DOHH2 (cell line): ENCODE data around the gene CTAGE9.

Source experiments
- H3F3A ChIP-seq: fragments of 200-600 bp; sonication (generic), shearing (Covaris generic); 2 replicates; pipeline ENCODE4 v1.6.0; 2016; ENCODE audit warnings: antibody characterized with exemption, mild to moderate bottlenecking; ENCODE audit not compliant: control insufficient read depth, insufficient read depth
- H3K27ac ChIP-seq: fragments of 200-600 bp; sonication (generic); 2 replicates; pipeline ENCODE4 v1.5.1; 2014; ENCODE audit warnings: low read depth, mild to moderate bottlenecking, low read length, moderate library complexity
- H3K27me3 ChIP-seq: fragments of 200-600 bp; sonication (generic); 2 replicates; pipeline ENCODE4 v1.6.1; 2014; ENCODE audit warnings: mild to moderate bottlenecking, low read length, mixed read lengths; ENCODE audit not compliant: control insufficient read depth
- H3K36me3 ChIP-seq: fragments of 200-600 bp; sonication (generic); 2 replicates; pipeline ENCODE4 v1.6.1; 2014; ENCODE audit warnings: mild to moderate bottlenecking, low read length, moderate library complexity, mixed read lengths; ENCODE audit not compliant: control insufficient read depth
- H3K4me1 ChIP-seq: fragments of 200-600 bp; sonication (generic); 2 replicates; pipeline ENCODE4 v1.6.1; 2014; ENCODE audit warnings: mild to moderate bottlenecking, low read length, mixed read lengths; ENCODE audit not compliant: control insufficient read depth
- H3K4me2 ChIP-seq: fragments of 200-600 bp; sonication (generic); 2 replicates; pipeline ENCODE4 v1.6.0; 2014; ENCODE audit warnings: mild to moderate bottlenecking, low read length, moderate library complexity
- H3K4me3 ChIP-seq: fragments of 200-600 bp; sonication (generic); 2 replicates; pipeline ENCODE4 v1.5.1; 2014; ENCODE audit warnings: mild to moderate bottlenecking, low read length, mixed read lengths
- H3K79me2 ChIP-seq: fragments of 200-600 bp; sonication (generic); 2 replicates; pipeline ENCODE4 v1.6.1; 2014; ENCODE audit warnings: mild to moderate bottlenecking, low read length, mixed read lengths; ENCODE audit not compliant: control insufficient read depth
- H3K9me2 ChIP-seq: fragments of 200-600 bp; sonication (generic); replicated peaks from 2 replicates; pipeline ENCODE4 v1.6.1; 2014; ENCODE audit warnings: mild to moderate bottlenecking, low read length, mixed read lengths; ENCODE audit not compliant: control insufficient read depth
- H3K9me3 ChIP-seq: fragments of 200-600 bp; sonication (generic); 2 replicates; pipeline ENCODE4 v1.6.1; 2014; ENCODE audit warnings: antibody characterized with exemption, low read length, mixed read lengths; ENCODE audit not compliant: control insufficient read depth, insufficient read depth
- H4K20me1 ChIP-seq: fragments of 200-600 bp; sonication (generic); 2 replicates; pipeline ENCODE4 v1.6.0; 2014; ENCODE audit warnings: low read depth, mild to moderate bottlenecking, antibody characterized with exemption, low read length, moderate library complexity; ENCODE audit not compliant: control insufficient read depth, insufficient read depth
- EZH2phosphoT487 ChIP-seq: fragments of 200-600 bp; sonication (generic); IDR thresholded peaks from 2 replicates; pipeline ENCODE4 v1.6.1; 2017; ENCODE audit warnings: borderline replicate concordance, mild to moderate bottlenecking, antibody characterized with exemption, low read length, moderate library complexity, mixed read lengths
- TF ChIP-seq, protein P1 (sequence below): fragments of 200-600 bp; sonication (generic); IDR thresholded peaks from one replicate; pipeline ENCODE4 v1.5.1; 2014; ENCODE audit warnings: antibody characterized with exemption, mild to moderate bottlenecking, low read depth, low read length; ENCODE audit not compliant: poor library complexity, severe bottlenecking

The CTAGE9 gene

DNA sequence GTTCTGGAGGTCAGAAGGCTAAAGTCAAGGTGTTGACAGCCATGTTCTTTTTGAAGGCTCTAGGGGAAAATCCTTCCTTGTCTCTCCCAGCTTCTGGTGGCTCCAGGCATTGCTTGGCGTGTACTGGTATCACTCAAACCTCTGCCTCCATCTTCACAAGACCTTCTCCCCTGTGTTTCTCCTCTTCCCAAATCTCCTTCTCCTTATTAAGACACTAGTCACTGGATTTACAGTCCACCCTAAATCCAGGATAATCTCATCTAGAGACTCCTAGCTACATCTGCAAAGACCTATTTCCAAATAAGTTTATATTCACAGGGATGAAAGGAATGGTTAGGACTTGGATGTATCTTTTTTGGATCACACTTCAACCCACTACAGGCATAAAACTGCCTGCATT lies 26.0 kb upstream of the CTAGE9 start:
- Histone ChIP-seq H3K9me2 (no peaks in the 10 kb centered on the region), H3K4me3 (no peak overlapping the region), H3F3A (no peaks in the 10 kb centered on the region), H3K9me3 (no peaks in the 10 kb centered on the region), H3K27me3 (no peaks in the 10 kb centered on the region), H3K79me2 (no peaks in the 10 kb centered on the region), H3K27ac (no peak overlapping the region), H3K4me2 (no peak overlapping the region), H4K20me1 (no peaks in the 10 kb centered on the region), H3K36me3 (peaks cover 75% of the 10 kb centered on the region), H3K4me1 (peaks cover 6% of the 10 kb centered on the region)
- TF ChIP-seq, protein P1, sequence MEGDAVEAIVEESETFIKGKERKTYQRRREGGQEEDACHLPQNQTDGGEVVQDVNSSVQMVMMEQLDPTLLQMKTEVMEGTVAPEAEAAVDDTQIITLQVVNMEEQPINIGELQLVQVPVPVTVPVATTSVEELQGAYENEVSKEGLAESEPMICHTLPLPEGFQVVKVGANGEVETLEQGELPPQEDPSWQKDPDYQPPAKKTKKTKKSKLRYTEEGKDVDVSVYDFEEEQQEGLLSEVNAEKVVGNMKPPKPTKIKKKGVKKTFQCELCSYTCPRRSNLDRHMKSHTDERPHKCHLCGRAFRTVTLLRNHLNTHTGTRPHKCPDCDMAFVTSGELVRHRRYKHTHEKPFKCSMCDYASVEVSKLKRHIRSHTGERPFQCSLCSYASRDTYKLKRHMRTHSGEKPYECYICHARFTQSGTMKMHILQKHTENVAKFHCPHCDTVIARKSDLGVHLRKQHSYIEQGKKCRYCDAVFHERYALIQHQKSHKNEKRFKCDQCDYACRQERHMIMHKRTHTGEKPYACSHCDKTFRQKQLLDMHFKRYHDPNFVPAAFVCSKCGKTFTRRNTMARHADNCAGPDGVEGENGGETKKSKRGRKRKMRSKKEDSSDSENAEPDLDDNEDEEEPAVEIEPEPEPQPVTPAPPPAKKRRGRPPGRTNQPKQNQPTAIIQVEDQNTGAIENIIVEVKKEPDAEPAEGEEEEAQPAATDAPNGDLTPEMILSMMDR, result no peak
- no peak for TF ChIP-seq EZH2phosphoT487

DNA sequence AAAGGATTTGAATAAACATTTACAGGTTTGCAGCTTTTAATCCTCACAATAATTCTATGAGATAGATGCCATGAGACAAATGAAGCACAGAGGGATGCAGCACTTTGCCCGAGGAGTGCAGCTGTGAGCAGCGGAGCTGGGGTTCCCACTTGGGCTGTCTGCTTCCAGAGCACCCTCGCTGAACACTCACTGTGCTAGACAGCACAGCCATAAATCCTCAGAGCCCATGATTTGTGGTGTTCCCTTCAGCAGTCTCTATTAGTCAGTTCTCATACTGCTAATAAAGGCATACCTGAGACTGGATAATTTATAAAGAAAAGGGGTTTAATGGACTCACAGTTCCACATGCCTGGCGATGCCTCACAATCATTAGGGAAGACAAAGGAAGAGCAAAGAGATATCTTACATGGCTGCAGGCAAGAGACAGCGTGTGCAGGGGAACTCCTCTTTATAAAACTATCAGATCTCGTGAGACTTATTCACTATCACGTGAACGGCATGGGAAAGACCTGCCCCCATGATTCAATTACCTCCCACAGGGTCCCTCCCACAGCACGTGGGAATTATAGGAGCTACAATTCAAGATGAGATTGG lies 25.3 kb upstream of the CTAGE9 start:
- no peaks in the 10 kb centered on the region for H3F3A ChIP-seq

DNA sequence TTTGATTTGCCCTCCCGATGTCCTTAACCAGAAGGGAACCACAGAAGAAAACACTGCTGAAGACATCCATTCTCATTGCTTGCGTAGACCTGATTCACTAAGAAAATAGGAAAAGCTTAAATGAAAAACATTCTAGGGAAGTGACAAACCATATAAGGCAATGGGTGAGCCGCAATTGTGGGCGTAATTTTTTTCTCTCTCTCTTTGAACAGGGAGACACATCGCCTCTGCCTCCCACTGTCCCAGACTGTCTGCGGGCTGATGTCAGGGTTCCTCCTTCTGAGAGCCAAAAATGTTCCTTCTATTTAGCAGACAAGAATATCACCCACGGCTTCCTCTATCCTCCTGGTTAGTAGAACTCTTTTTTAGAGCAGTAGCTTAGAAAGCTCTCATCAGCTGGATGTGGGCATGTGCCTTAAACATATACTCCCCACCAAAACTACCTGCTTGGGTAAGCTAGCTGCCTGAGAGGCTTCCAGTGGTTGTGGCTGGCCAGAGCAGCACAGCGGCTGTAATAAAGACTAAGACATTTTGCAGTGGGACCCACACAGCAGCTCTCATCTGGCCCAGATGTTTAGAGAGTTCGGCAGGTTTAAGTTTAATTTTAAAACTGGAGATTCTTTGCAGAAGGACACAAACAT lies 22.7 kb upstream of the CTAGE9 start:
- Histone ChIP-seq H4K20me1 (no peaks in the 10 kb centered on the region), H3K4me2 (no peak overlapping the region), H3K79me2 (no peaks in the 10 kb centered on the region), H3K27me3 (no peaks in the 10 kb centered on the region), H3K9me2 (no peaks in the 10 kb centered on the region), H3K36me3 (peaks cover 79% of the 10 kb centered on the region), H3K9me3 (no peaks in the 10 kb centered on the region), H3K4me3 (no peak overlapping the region), H3K27ac (no peak overlapping the region), H3K4me1 (no peaks in the 10 kb centered on the region), H3F3A (no peaks in the 10 kb centered on the region)
- TF ChIP-seq, protein P1, result no peak
- no peak for TF ChIP-seq EZH2phosphoT487

More for the DNA sequence above, 25.3 kb upstream of the CTAGE9 start:
- H3K27ac ChIP-seq, result no peak overlapping the region
- no peaks in the 10 kb centered on the region for H4K20me1 ChIP-seq
- no peaks in the 10 kb centered on the region for H3K9me3 ChIP-seq
- no peak overlapping the region for H3K4me3 ChIP-seq
- no peaks in the 10 kb centered on the region for H3K9me2 ChIP-seq
- H3K4me2 ChIP-seq, result no peak overlapping the region
- no peaks in the 10 kb centered on the region for H3K4me1 ChIP-seq
- TF ChIP-seq, protein P1, result no peak
- no peak for TF ChIP-seq EZH2phosphoT487
- H3K79me2 ChIP-seq, result no peaks in the 10 kb centered on the region
- peaks cover 75% of the 10 kb centered on the region for H3K36me3 ChIP-seq
- no peaks in the 10 kb centered on the region for H3K27me3 ChIP-seq
